HFF-Myc (cell line): ENCODE data around the gene SLC28A1.

Experiments used
- DNase-seq: peaks from one replicate; pipeline ENCODE4 v3.0.0-alpha.2; 2011; ENCODE audit warnings: low read depth; ENCODE audit errors: extremely low read depth
- H3K4me3 ChIP-seq: replicated peaks from 2 replicates; pipeline ENCODE4 v1.5.1; 2011; ENCODE audit warnings: low read depth, mild to moderate bottlenecking, control low read depth, low read length
- TF ChIP-seq, protein P1 (sequence below): IDR thresholded peaks from 2 replicates; pipeline ENCODE4 v1.5.1; 2012; ENCODE audit warnings: mild to moderate bottlenecking, low read depth, low read length, control low read depth; ENCODE audit errors: missing control alignments

Gene SLC28A1

GRCh38 chr15:84855136-84855535 is 29.3 kb upstream of the SLC28A1 start:
- TF ChIP-seq, protein P1, sequence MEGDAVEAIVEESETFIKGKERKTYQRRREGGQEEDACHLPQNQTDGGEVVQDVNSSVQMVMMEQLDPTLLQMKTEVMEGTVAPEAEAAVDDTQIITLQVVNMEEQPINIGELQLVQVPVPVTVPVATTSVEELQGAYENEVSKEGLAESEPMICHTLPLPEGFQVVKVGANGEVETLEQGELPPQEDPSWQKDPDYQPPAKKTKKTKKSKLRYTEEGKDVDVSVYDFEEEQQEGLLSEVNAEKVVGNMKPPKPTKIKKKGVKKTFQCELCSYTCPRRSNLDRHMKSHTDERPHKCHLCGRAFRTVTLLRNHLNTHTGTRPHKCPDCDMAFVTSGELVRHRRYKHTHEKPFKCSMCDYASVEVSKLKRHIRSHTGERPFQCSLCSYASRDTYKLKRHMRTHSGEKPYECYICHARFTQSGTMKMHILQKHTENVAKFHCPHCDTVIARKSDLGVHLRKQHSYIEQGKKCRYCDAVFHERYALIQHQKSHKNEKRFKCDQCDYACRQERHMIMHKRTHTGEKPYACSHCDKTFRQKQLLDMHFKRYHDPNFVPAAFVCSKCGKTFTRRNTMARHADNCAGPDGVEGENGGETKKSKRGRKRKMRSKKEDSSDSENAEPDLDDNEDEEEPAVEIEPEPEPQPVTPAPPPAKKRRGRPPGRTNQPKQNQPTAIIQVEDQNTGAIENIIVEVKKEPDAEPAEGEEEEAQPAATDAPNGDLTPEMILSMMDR = no peak
- DNase-seq = no peak
- H3K4me3 ChIP-seq = no peak overlapping the region

GRCh38 chr15:84855765-84856164 is 28.7 kb upstream of the SLC28A1 start:
- TF ChIP-seq, protein P1 = no peak
- DNase-seq = no peak
- H3K4me3 ChIP-seq = no peak overlapping the region

DNA sequence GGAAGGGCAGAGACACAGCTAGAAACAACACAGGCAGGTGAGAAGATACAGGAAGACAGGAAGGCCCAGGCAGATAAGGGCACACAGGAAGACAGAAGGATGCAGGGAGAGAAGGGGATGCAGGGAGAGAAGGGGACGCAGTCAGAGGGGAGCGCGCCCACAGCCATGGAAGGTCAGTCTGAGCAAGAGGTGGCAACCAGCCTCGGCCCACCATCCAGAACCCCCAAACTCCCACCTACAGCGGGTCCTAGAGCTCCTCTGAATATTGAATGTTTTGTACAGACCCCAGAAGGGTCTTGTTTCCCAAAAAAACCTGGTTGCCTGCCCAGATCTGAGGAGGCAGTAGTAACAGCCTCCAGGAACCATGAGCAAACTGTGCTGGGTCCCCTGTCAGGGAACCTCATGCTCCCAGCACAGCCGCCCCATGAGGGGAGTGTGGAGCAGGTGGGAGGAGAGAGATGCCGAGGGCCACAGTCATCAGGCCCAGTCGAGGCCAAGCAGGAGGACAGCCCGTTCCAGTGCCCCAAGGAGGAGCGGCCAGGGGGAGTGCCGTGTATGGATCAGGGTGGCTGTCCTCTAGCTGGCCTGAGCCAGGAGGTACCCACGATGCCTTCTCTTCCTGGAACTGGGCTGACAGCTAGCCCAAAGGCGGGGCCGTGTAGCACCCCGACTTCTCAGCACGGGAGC is 27.6 kb upstream of the SLC28A1 start:
- DNase-seq = no peak

GRCh38 chr15:84857418-84858004 is 27.0 kb upstream of the SLC28A1 start:
- H3K4me3 ChIP-seq = no peak overlapping the region
- no peak for DNase-seq
- TF ChIP-seq, protein P1 = no peak

More for the DNA sequence above, 27.6 kb upstream of the SLC28A1 start:
- TF ChIP-seq, protein P1 = no peak
- H3K4me3 ChIP-seq = no peak overlapping the region

DNA sequence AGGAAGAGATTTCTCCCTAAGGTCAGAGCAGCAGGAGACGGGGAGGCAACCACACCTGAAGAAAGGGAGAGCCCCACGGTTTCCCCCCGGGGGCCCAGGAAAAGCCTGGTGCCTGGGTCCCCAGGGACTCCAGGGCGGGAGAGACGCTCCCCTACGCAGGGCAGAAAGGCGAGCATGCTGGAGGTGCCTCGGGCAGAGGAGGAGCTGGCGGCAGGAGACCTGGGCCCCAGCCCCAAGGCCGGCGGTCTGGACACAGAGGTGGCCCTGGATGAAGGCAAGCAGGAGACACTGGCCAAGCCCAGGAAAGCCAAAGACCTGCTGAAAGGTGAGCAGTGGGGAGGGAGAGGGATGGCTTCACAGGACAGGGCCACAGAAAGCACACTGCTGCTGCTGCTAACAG is 26.2 kb upstream of the SLC28A1 start:
- TF ChIP-seq, protein P1 = no peak
- no peak for DNase-seq
- no peak overlapping the region for H3K4me3 ChIP-seq

DNA sequence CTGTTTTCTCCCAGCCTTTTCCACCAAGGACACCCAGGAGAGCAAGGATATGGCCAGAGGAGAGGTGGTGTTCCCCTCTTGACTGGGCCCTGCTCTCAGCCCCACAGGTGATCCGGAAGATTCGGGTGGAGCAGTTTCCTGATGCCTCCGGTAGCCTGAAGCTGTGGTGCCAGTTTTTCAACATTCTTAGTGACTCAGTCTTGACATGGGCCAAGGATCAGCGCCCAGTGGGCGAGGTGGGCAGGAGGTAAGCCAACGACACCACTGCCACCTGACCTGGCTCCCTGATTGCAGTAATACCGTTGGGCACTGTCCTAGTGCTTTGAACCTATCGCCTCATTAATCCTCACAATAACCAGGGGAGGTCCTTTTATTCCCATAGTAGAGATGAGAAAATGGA is 25.3 kb upstream of the SLC28A1 start:
- no peak for DNase-seq
- no peak overlapping the region for H3K4me3 ChIP-seq

More for the DNA sequence above, 25.3 kb upstream of the SLC28A1 start:
- TF ChIP-seq, protein P1 = no peak
